Cardiac muscle cell (in vitro differentiated cells and primary cell): Measurements from ENCODE around the gene C19orf81. TPM values are rescaled to one million over a fixed set of nuclear protein-coding genes. Genes with fewer than 3 reads are reported as not detected.

ENCODE experiments used
- DNase-seq, 2 donors: peaks; one replicate each; pipeline versions ENCODE4 v3.0.0 to v3.0.0-alpha.2; 2010 to 2017; ENCODE audit warnings: low read depth in 1 of 2, low spot score in 1 of 2
- H3K27ac ChIP-seq: fragments of 200-600 bp; sonication (generic); 2 replicates; pipeline ENCODE4 v1.5.1; 2016
- H3K27me3 ChIP-seq: fragments of 200-600 bp; sonication (generic); 2 replicates; pipeline ENCODE4 v1.6.0; 2016; ENCODE audit warnings: control low read depth
- H3K36me3 ChIP-seq: fragments of 200-600 bp; sonication (generic); 2 replicates; pipeline ENCODE4 v1.5.1; 2016; ENCODE audit warnings: control low read depth
- H3K4me1 ChIP-seq: fragments of 200-600 bp; sonication (generic); 2 replicates; pipeline ENCODE4 v1.8.1; 2017; ENCODE audit warnings: low read depth, mild to moderate bottlenecking, mixed run types
- H3K4me3 ChIP-seq: fragments of 200-600 bp; sonication (generic); 2 replicates; pipeline ENCODE4 v1.5.1; 2016; ENCODE audit warnings: mild to moderate bottlenecking
- H3K9me3 ChIP-seq: fragments of 200-600 bp; sonication (generic); 2 replicates; pipeline ENCODE4 v1.5.1; 2017; ENCODE audit warnings: low read depth, mild to moderate bottlenecking, control low read depth
- CTCF ChIP-seq: IDR thresholded peaks from 2 replicates; pipeline ENCODE4 v1.5.1; 2012; ENCODE audit warnings: low read depth, mild to moderate bottlenecking, low read length
- polyA plus RNA-seq: library from polyadenylated mRNA; unstranded; fragments of >200 nt; fragmentation: Nextera tagmentation; extraction: Ambion mirVana; gene quantifications from 2 replicates; pipeline ENCODE4 v1.2.1, GENCODE V29; 2016
- total RNA-seq: library from RNA; depleted of rRNA; stranded (reverse); fragments of >200 nt; gene quantifications from 2 replicates; pipeline ENCODE4 v1.2.3, GENCODE V29; 2016

The C19orf81 gene
- total and polyA plus RNA-seq, 2 experiments from 2014 or later: 23.5 to 67.4 TPM

GRCh38 chr19:50663482-50663790 is 14.2 kb downstream of the C19orf81 start:
- H3K27ac ChIP-seq: no peak overlapping the region
- no peaks in the 10 kb centered on the region for H3K36me3 ChIP-seq
- peaks cover 26% of the 10 kb centered on the region for H3K27me3 ChIP-seq
- peaks cover 8% of the 10 kb centered on the region for H3K4me1 ChIP-seq
- no peak overlapping the region for H3K4me3 ChIP-seq
- TF ChIP-seq CTCF: no peak
- DNase-seq: peak in 1 of 2 donors; percentile 32
- H3K9me3 ChIP-seq: no peaks in the 10 kb centered on the region

GRCh38 chr19:50664204-50664603 is 15.0 kb downstream of the C19orf81 start:
- TF ChIP-seq CTCF: no peak
- Histone ChIP-seq H3K27me3 (peaks cover 33% of the 10 kb centered on the region), H3K4me1 (peaks cover 8% of the 10 kb centered on the region), H3K9me3 (no peaks in the 10 kb centered on the region), H3K4me3 (no peak overlapping the region), H3K36me3 (no peaks in the 10 kb centered on the region), H3K27ac (no peak overlapping the region)
- DNase-seq: no peak

- DNase-seq: no peak
- H3K4me3 ChIP-seq: no peak overlapping the region
Measured at GRCh38 chr19:50666346-50667176, 17.3 kb downstream of the C19orf81 start.

GRCh38 chr19:50667177-50667758 is 18.0 kb downstream of the C19orf81 start:
- Histone ChIP-seq H3K4me3 (peak overlapping the region; percentile 5), H3K4me1 (no peaks in the 10 kb centered on the region), H3K36me3 (no peaks in the 10 kb centered on the region), H3K27ac (no peak overlapping the region), H3K27me3 (peaks cover 61% of the 10 kb centered on the region), H3K9me3 (no peaks in the 10 kb centered on the region)
- no peak for DNase-seq
- no peak for TF ChIP-seq CTCF

More at GRCh38 chr19:50666346-50667176, 17.3 kb downstream of the C19orf81 start:
- Histone ChIP-seq H3K27ac (no peak overlapping the region), H3K27me3 (peaks cover 54% of the 10 kb centered on the region), H3K4me1 (no peaks in the 10 kb centered on the region), H3K9me3 (no peaks in the 10 kb centered on the region), H3K36me3 (no peaks in the 10 kb centered on the region)
- TF ChIP-seq CTCF: no peak

GRCh38 chr19:50667759-50668231 is 18.6 kb downstream of the C19orf81 start:
- H3K4me1 ChIP-seq: no peaks in the 10 kb centered on the region
- no peaks in the 10 kb centered on the region for H3K9me3 ChIP-seq
- no peak for DNase-seq
- peaks cover 66% of the 10 kb centered on the region for H3K27me3 ChIP-seq
- peak overlapping the region; percentile 5 for H3K4me3 ChIP-seq
- H3K36me3 ChIP-seq: no peaks in the 10 kb centered on the region
- no peak for TF ChIP-seq CTCF
- no peak overlapping the region for H3K27ac ChIP-seq
